K562 (cell line): ENCODE data around the gene COMTD1. TPM values are rescaled to one million over a fixed set of nuclear protein-coding genes. Genes with fewer than 3 reads are reported as not detected.

Experiments
- ATAC-seq: fragments of 200-7000 bp; cut with Tn5 transposase; 3 replicates; pipeline ENCODE4 v1.9.1; 2020; ENCODE audit warnings: moderate library complexity
- BruUV-seq: library from RNA; stranded (reverse); fragments of 400-500 nt; replicated peaks from 2 replicates; lab custom pipeline; 2021; lab: Mats Ljungman, UMichigan
- CTCF ChIA-PET: fragments of 300-600 bp; formaldehyde crosslinking; extraction: SDS; loops from one replicate; lab custom pipeline; 2021; ENCODE audit warnings: low intra/inter-chr PET ratio; lab: Yijun Ruan, JAX
- POLR2A ChIA-PET: fragments of 300-600, 350-650 bp; sonication (Branson Sonifier 250); formaldehyde crosslinking; extraction: SDS; loops from one replicate; lab custom pipeline; 2021; ENCODE audit warnings: antibody characterized with exemption, inconsistent platforms; lab: Yijun Ruan, JAX
- DNase-seq, 4 experiments: peaks; one replicate each; pipeline versions ENCODE4 v3.0.0 to v3.0.0-alpha.2; 2011 to 2018; ENCODE audit warnings: low spot score in 3 of 4, mixed read lengths in 3 of 4; ENCODE audit errors: extremely low read depth in 1 of 4
- FAIRE-seq: peaks from 2 replicates; lab custom pipeline; 2011; peaks lifted over from hg19 to GRCh38; lab: Jason Lieb, UNC
- H2AFZ ChIP-seq: 2 replicates; pipeline ENCODE4 v1.6.0; 2011; ENCODE audit warnings: low read depth, low read length, control low read depth, inconsistent platforms
- H3K27ac ChIP-seq: fragments of 200-600 bp; 3 replicates; pipeline ENCODE4 v1.8.0; 2011; ENCODE audit warnings: low read depth, mild to moderate bottlenecking, control low read depth, inconsistent platforms, low read length, moderate library complexity, mixed read lengths; ENCODE audit errors: extremely low read depth
- H3K27me3 ChIP-seq, 2 experiments: fragments of 300-600 bp in 1 of 2; 2 replicates in 1 of 2; 3 replicates in 1 of 2; pipeline versions ENCODE4 v1.6.0 to v1.8.0; 2011; ENCODE audit warnings: inconsistent platforms in 2 of 2, low read length in 2 of 2, mild to moderate bottlenecking in 1 of 2, mixed read lengths in 1 of 2, moderate library complexity in 1 of 2; ENCODE audit not compliant: control insufficient read depth in 2 of 2, insufficient read depth in 2 of 2
- H3K36me3 ChIP-seq: fragments of 300-600 bp; 3 replicates; pipeline ENCODE4 v1.8.0; 2011; ENCODE audit warnings: mild to moderate bottlenecking, low read length, inconsistent platforms; ENCODE audit not compliant: control insufficient read depth, insufficient read depth
- H3K4me1 ChIP-seq, 2 experiments: fragments of 200-600 bp in 1 of 2; replicated peaks in 1 of 2; 2 replicates in 1 of 2; 3 replicates in 1 of 2; pipeline versions ENCODE4 v1.5.1 to v1.8.0; 2011; ENCODE audit warnings: inconsistent platforms in 2 of 2, low read length in 2 of 2, mild to moderate bottlenecking in 1 of 2, mixed read lengths in 1 of 2, moderate library complexity in 1 of 2; ENCODE audit not compliant: control insufficient read depth in 2 of 2, insufficient read depth in 2 of 2
- H3K4me2 ChIP-seq: 2 replicates; pipeline ENCODE4 v1.6.1; 2011; ENCODE audit warnings: low read length, control low read depth, inconsistent platforms, mixed read lengths; ENCODE audit not compliant: insufficient read depth
- H3K4me3 ChIP-seq: fragments of 200-600 bp; sonication (generic), shearing (Covaris generic); 2 replicates; pipeline ENCODE4 v1.5.1; 2016; ENCODE audit warnings: control low read depth, inconsistent platforms
- H3K79me2 ChIP-seq: fragments of 200-600 bp; 3 replicates; pipeline ENCODE4 v1.8.0; 2011; ENCODE audit warnings: low read length, inconsistent platforms; ENCODE audit not compliant: control insufficient read depth, insufficient read depth
- H3K9ac ChIP-seq, 2 experiments: 2 replicates each; pipeline versions ENCODE4 v1.6.0 to v1.6.1; 2011; ENCODE audit warnings: low read depth in 2 of 2, low read length in 2 of 2, control low read depth in 1 of 2, inconsistent platforms in 1 of 2, mild to moderate bottlenecking in 1 of 2, mixed read lengths in 1 of 2; ENCODE audit not compliant: insufficient read depth in 1 of 2
- H3K9me1 ChIP-seq: one replicate; pipeline ENCODE4 v1.6.0; 2011; ENCODE audit warnings: inconsistent platforms, mild to moderate bottlenecking, low read length, moderate library complexity; ENCODE audit not compliant: control insufficient read depth, insufficient read depth
- H3K9me3 ChIP-seq: replicated peaks from 2 replicates; pipeline ENCODE4 v1.5.1; 2011; ENCODE audit warnings: low read depth, low read length, inconsistent platforms; ENCODE audit not compliant: control insufficient read depth, insufficient read depth
- H4K20me1 ChIP-seq: replicated peaks from 2 replicates; pipeline ENCODE4 v1.6.1; 2011; ENCODE audit warnings: low read length, inconsistent platforms, mixed read lengths; ENCODE audit not compliant: control insufficient read depth, insufficient read depth
- ATF1 ChIP-seq, 2 experiments: fragments of 450-650 bp in 1 of 2; IDR thresholded peaks; 2 replicates each; pipeline ENCODE4 v1.6.1; 2016; ENCODE audit warnings: missing compliant biosample characterization in 1 of 2, missing genetic modification characterization in 1 of 2
- ETV5 ChIP-seq: sonication (generic); formaldehyde crosslinking; IDR thresholded peaks from 2 replicates; pipeline ENCODE4 v1.4.0; 2020; ENCODE audit warnings: low read depth, mild to moderate bottlenecking, missing genetic modification reagents
- FOSL1 ChIP-seq: fragments of 200-800 bp; sonication (Bioruptor generic); conservative IDR thresholded peaks from 2 replicates; pipeline ENCODE4 v1.6.1; 2016; ENCODE audit warnings: missing genetic modification characterization, missing compliant biosample characterization
- HNRNPK ChIP-seq: fragments of 200-400 bp; formaldehyde crosslinking; IDR thresholded peaks from one replicate; pipeline ENCODE4 v1.6.1; 2018; ENCODE audit warnings: mild to moderate bottlenecking, low read depth, low read length; ENCODE audit not compliant: poor library complexity, severe bottlenecking
- WGBS: fragments of 100-300 bp; shearing (Covaris generic); methylation state at CpG from one replicate; pipeline ENCODE4 v1.1.6; 2016; ENCODE audit warnings: low coverage, mixed read lengths; ENCODE audit not compliant: insufficient coverage; ENCODE audit errors: missing lambda C conversion rate; 5-methylcytosine and 5-hydroxymethylcytosine counted together
- in situ Hi-C: fragments of 300-500 bp; cut with MboI; formaldehyde crosslinking; loops from 4 replicates; pipeline ENCODE4 v1.15.0; 2018; ENCODE audit warnings: inconsistent platforms, mixed read lengths
- intact Hi-C: fragments of 100-400 bp; cut with micrococcal nuclease; formaldehyde crosslinking; loops from 2 replicates; pipeline ENCODE4 v1.14.2; 2022
- polyA plus RNA-seq, 8 experiments: library from polyadenylated mRNA; depleted of rRNA in 4 of 8; stranded (reverse) in 5 of 8; unstranded in 3 of 8; fragments of >200 nt; fragmentation: Nextera tagmentation in 2 of 8; fragmentation: Illumina TruSeq in 1 of 8; extraction: Ambion mirVana in 2 of 8; extraction: Trizol in 1 of 8; gene quantifications; 2 replicates each; pipeline versions ENCODE4 v1.2.1 to v1.2.3, GENCODE V29; 2011 to 2014; ENCODE audit warnings: inconsistent platforms in 1 of 8, missing spikeins in 1 of 8
- total RNA-seq, 7 experiments: library from RNA; depleted of rRNA in 6 of 7; stranded (reverse); fragments of >200 nt in 6 of 7; fragmentation: Illumina TruSeq in 2 of 7; extraction: Trizol in 2 of 7; gene quantifications; 2 replicates each; pipeline versions ENCODE4 v1.2.1 to v1.2.3, GENCODE V29; 2011 to 2021; ENCODE audit warnings: low replicate concordance in 1 of 7
- TF ChIP-seq, protein P1 (sequence below): fragments of 250-450 bp; sonication (Bioruptor Pico); IDR thresholded peaks from 2 replicates; pipeline ENCODE4 v1.5.0; 2021; ENCODE audit warnings: mild to moderate bottlenecking, borderline replicate concordance

Gene COMTD1
- total and polyA plus RNA-seq, 9 of the 15 experiments (the other 6 are each of a cell fraction or from before 2014, with no cell fraction given) = 0.41 to 112 (median 13.7) TPM

DNA sequence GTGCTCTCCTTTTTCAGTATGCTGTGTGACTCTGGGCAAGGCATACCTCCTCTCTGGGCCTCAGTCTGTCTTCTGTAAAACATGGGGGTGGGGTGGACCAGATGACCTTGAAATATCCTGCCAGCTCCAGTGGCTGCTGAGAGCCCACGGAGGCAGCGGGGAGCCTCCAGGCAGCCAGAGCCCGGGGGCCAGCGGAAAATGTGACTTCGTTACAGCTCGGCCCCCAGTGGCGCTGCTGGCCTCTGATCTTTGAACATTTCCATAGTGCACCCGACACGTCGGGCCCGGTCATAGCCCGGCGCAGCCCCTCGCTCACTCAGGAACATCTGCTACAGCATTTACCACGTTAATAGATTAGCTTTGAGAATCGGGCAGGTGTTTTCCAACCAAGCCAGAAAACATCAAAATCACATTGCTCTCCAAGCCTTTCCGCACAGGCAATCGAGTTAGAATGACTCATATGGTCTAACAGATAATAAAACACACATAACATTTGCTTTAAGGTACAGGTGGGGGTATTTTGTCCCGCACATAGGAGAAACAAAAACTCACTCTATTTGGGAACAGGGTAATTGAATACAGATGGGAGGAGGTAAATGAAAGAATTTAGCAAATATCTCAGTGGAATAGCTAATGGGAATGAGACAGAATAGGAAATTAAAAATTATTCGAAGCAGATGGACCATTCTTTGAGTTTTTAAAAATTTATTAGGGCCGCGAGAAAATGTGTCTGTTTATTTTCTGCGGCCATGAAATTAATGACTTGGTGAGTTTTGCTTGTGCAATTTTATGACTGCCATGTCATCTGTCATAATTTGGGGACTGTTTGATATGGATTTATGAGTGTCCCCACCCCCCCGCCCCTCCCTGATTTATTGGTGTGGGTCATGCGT lies 26.3 kb upstream of the COMTD1 start (continued):
- no peak for TF ChIP-seq ATF1 (CRISPR knock-in tag; IDR thresholded peaks at IDR 0.05)
- no peak for TF ChIP-seq ATF1 (tag; IDR thresholded peaks at IDR 0.05)
- no peak for TF ChIP-seq HNRNPK
- TF ChIP-seq FOSL1 (tag) = peak; percentile 41; the same call in 1 of the 2 replicates
- TF ChIP-seq, all 486 proteins: peak for 6

DNA sequence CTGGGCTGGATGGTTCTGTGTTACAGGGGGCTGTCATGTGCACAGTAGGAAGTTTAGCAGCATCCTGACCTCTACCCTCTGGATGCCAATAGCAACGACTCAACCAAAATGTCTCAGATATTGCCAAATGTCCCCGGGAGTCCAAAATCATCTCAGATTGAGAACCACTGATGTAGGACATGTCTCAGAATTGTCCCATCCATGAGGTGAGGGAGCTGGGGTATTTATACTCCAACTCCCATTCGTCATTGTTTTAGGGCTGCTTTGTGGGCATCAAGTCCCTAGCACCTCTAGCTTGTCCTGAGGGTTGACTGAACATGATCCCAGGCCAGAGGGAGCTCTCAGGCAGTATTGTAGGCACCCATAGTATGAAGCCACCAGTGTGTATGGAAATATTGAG lies 25.2 kb upstream of the COMTD1 start:
- Histone ChIP-seq H2AFZ (no peak overlapping the region), H3K27me3 (peaks cover 13 to 37% of the 10 kb centered on the region in 2 experiments; a peak in 4 of 5 replicates), H3K36me3 (no peaks in the 10 kb centered on the region), H3K27ac (no peak overlapping the region), H3K4me2 (no peak overlapping the region), H3K4me3 (no peak overlapping the region), H3K9ac (no peak overlapping the region), H3K4me1 (peaks cover 0 to 8% of the 10 kb centered on the region in 2 experiments; a peak in 2 of 5 replicates), H3K79me2 (no peaks in the 10 kb centered on the region), H3K9me3 (peaks cover 3% of the 10 kb centered on the region; the same call in 1 of the 2 replicates), H3K9me1 (no peaks in the 10 kb centered on the region), H4K20me1 (no peaks in the 10 kb centered on the region)
- DNase-seq (no peak), ATAC-seq (no peak), FAIRE-seq (peak; percentile 48)
- ChIA-PET CTCF (no interaction called here), POLR2A (interaction anchor here (1.2 to 2.3 kb wide), 2 partner anchors 9 to 14 kb away, joined by 3 to 6 read pairs; no protein-coding TSS in a partner anchor)
- intact Hi-C loops = no loop called here
- BruUV-seq = no TSS peak
- in situ Hi-C loops = no loop called here
- no peak for TF ChIP-seq ETV5 (CRISPR knock-in tag)
- TF ChIP-seq, protein P1, sequence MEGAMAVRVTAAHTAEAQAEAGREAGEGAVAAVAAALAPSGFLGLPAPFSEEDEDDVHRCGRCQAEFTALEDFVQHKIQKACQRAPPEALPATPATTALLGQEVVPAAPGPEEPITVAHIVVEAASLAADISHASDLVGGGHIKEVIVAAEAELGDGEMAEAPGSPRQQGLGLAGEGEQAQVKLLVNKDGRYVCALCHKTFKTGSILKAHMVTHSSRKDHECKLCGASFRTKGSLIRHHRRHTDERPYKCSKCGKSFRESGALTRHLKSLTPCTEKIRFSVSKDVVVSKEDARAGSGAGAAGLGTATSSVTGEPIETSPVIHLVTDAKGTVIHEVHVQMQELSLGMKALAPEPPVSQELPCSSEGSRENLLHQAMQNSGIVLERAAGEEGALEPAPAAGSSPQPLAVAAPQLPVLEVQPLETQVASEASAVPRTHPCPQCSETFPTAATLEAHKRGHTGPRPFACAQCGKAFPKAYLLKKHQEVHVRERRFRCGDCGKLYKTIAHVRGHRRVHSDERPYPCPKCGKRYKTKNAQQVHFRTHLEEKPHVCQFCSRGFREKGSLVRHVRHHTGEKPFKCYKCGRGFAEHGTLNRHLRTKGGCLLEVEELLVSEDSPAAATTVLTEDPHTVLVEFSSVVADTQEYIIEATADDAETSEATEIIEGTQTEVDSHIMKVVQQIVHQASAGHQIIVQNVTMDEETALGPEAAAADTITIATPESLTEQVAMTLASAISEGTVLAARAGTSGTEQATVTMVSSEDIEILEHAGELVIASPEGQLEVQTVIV = no peak
- 4% methylated on average over 3 of the region's 3 CpGs for WGBS
